ENCODE data around the gene ERBB4.

- TF ChIP-seq POLR2A (IDR thresholded peaks at IDR 0.05) (no peak), CTCF (IDR thresholded peaks at IDR 0.05) (no peak)
Measured at GRCh38 chr2:211846714-211847113, 691.9 kb downstream of the ERBB4 start.

Data from Peyer's patch (tissue), 4 donors.